Panc1 (cell line): Measurements from ENCODE around the gene C1orf210. TPM values are rescaled to one million over a fixed set of nuclear protein-coding genes. Genes with fewer than 3 reads are reported as not detected.

Experiments
- ATAC-seq: fragments of 200-7000 bp; cut with Tn5 transposase; 2 replicates; pipeline ENCODE4 v1.9.1; 2020; ENCODE audit warnings: mild to moderate bottlenecking, moderate library complexity
- BruUV-seq: library from RNA; stranded (reverse); fragments of 400-500 nt; replicated peaks from 2 replicates; lab custom pipeline; 2021; lab: Mats Ljungman, UMichigan
- CTCF ChIA-PET: fragments of 300-600 bp; sonication (Branson Sonifier 250); formaldehyde crosslinking; loops from one replicate; lab custom pipeline; 2022; ENCODE audit warnings: antibody characterized with exemption; lab: Charles Lee
- POLR2A ChIA-PET: fragments of 300-600 bp; sonication (Branson Sonifier 250); formaldehyde crosslinking; loops from one replicate; lab custom pipeline; 2022; ENCODE audit warnings: antibody characterized with exemption; lab: Charles Lee
- DNase-seq: peaks from one replicate; pipeline ENCODE4 v3.0.0-alpha.2; 2010; ENCODE audit warnings: low read depth, low spot score
- H3K27ac ChIP-seq: 2 replicates; pipeline ENCODE4 v1.5.1; 2011; ENCODE audit warnings: mild to moderate bottlenecking, low read length, inconsistent platforms
- H3K27me3 ChIP-seq: fragments of 200-500 bp; sonication (Bioruptor generic); 2 replicates; pipeline ENCODE4 v1.6.0; 2014; ENCODE audit warnings: low read length, inconsistent platforms; ENCODE audit not compliant: control insufficient read depth, insufficient read depth
- H3K36me3 ChIP-seq: fragments of 200-500 bp; sonication (Bioruptor generic); 2 replicates; pipeline ENCODE4 v1.5.1; 2014; ENCODE audit warnings: inconsistent platforms, mild to moderate bottlenecking, low read length, moderate library complexity; ENCODE audit not compliant: control insufficient read depth, insufficient read depth
- H3K4me1 ChIP-seq: 2 replicates; pipeline ENCODE4 v1.5.1; 2011; ENCODE audit warnings: inconsistent platforms, mild to moderate bottlenecking, low read length, moderate library complexity; ENCODE audit not compliant: control insufficient read depth, insufficient read depth
- H3K4me3 ChIP-seq, 2 experiments: 2 replicates each; pipeline ENCODE4 v1.5.1; 2011 to 2012; ENCODE audit warnings: low read depth in 2 of 2, low read length in 2 of 2, mild to moderate bottlenecking in 2 of 2, inconsistent platforms in 1 of 2, moderate library complexity in 1 of 2
- H3K9me3 ChIP-seq: fragments of 200-500 bp; sonication (Bioruptor generic); 2 replicates; pipeline ENCODE4 v1.5.1; 2014; ENCODE audit warnings: low read depth, mild to moderate bottlenecking, inconsistent platforms, low read length, moderate library complexity; ENCODE audit not compliant: control insufficient read depth, insufficient read depth
- POLR2AphosphoS5 ChIP-seq: IDR thresholded peaks from 2 replicates; pipeline ENCODE4 v1.6.1; 2012; ENCODE audit warnings: mild to moderate bottlenecking, low read depth, low read length, moderate library complexity
- REST ChIP-seq, 2 experiments: IDR thresholded peaks; 2 replicates each; pipeline ENCODE4 v1.6.1; 2011 to 2012; ENCODE audit warnings: low read depth in 2 of 2, control low read depth in 1 of 2, low read length in 1 of 2, mild to moderate bottlenecking in 1 of 2, moderate library complexity in 1 of 2; ENCODE audit not compliant: insufficient read depth in 1 of 2
- SIN3A ChIP-seq: IDR thresholded peaks from 2 replicates; pipeline ENCODE4 v1.6.1; 2012; ENCODE audit warnings: low read depth, mild to moderate bottlenecking, low read length, moderate library complexity, borderline replicate concordance; ENCODE audit not compliant: insufficient read depth
- TCF7L2 ChIP-seq: IDR thresholded peaks from 2 replicates; pipeline ENCODE4 v1.6.1; 2011; ENCODE audit warnings: mild to moderate bottlenecking, low read depth, low read length, inconsistent platforms
- in situ Hi-C: cut with HindIII; loops from 2 replicates; pipeline ENCODE4 v1.10.0; 2016; ENCODE audit warnings: low sequenced_read_pairs, low pct_unique_long_range_greater_than_20kb
- intact Hi-C: fragments of 100-400 bp; cut with micrococcal nuclease; formaldehyde crosslinking; loops from one replicate; pipeline ENCODE4 v1.10.0; 2022; ENCODE audit not compliant: unreplicated experiment
- total RNA-seq: library from RNA; stranded (reverse); gene quantifications from one replicate; pipeline ENCODE4 v1.2.1, GENCODE V29; 2021; ENCODE audit not compliant: unreplicated experiment
- TF ChIP-seq, protein P1 (sequence below): fragments of 450-650 bp; IDR thresholded peaks from 2 replicates; pipeline ENCODE4 v1.5.1; 2017; ENCODE audit warnings: mild to moderate bottlenecking

C1orf210 gene
- total RNA-seq, 1 experiment from 2014 or later: not detected

DNA sequence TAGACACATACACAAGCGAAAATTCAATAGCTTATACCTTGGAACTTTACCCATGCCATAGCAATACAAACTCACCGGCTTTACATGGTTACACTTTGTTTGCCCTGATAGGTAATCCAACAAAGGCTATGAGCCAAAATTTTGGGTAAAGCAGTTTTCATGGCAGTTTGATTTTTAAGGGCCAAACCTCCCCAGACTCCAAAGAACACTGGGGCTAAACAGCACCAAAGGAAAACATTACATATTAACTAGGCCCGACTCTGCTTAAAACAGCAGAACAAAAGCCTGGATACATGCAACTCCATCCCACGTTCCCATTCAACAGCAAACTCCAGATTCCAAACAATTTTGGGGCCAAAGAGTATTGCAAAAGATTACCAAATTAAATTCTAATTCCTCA lies 19.9 kb downstream of the C1orf210 start:
- H3K36me3 ChIP-seq: no peaks in the 10 kb centered on the region
- H3K27ac ChIP-seq: no peak overlapping the region
- intact Hi-C loops (no loop called here), in situ Hi-C loops (no loop called here)
- no peaks in the 10 kb centered on the region for H3K27me3 ChIP-seq
- DNase-seq (no peak), ATAC-seq (no peak)
- ChIA-PET CTCF (no interaction called here), POLR2A (no interaction called here)
- H3K9me3 ChIP-seq: peaks cover 10% of the 10 kb centered on the region; the same call in 1 of the 2 replicates
- no TSS peak for BruUV-seq
- no peaks in the 10 kb centered on the region for H3K4me1 ChIP-seq
- TF ChIP-seq TCF7L2: no peak
- no peak for TF ChIP-seq SIN3A
- H3K4me3 ChIP-seq: no peak overlapping the region

GRCh38 chr1:43258370-43258769 lies 27.0 kb downstream of the C1orf210 start:
- Histone ChIP-seq H3K36me3 (no peaks in the 10 kb centered on the region), H3K9me3 (peaks cover 4% of the 10 kb centered on the region), H3K27ac (no peak overlapping the region), H3K4me3 (no peak overlapping the region), H3K27me3 (no peaks in the 10 kb centered on the region), H3K4me1 (no peaks in the 10 kb centered on the region)
- in situ Hi-C loops (no loop called here), intact Hi-C loops (no loop called here)
- BruUV-seq: no TSS peak
- no peak for ATAC-seq
- TF ChIP-seq SIN3A (no peak), REST (IDR thresholded peaks at IDR 0.05; ENCODE audit: insufficient read depth in 1 of 2, low read depth in 2 of 2, low read length in 1 of 2) (no peak), POLR2AphosphoS5 (no peak), TCF7L2 (no peak)
- TF ChIP-seq, protein P1, sequence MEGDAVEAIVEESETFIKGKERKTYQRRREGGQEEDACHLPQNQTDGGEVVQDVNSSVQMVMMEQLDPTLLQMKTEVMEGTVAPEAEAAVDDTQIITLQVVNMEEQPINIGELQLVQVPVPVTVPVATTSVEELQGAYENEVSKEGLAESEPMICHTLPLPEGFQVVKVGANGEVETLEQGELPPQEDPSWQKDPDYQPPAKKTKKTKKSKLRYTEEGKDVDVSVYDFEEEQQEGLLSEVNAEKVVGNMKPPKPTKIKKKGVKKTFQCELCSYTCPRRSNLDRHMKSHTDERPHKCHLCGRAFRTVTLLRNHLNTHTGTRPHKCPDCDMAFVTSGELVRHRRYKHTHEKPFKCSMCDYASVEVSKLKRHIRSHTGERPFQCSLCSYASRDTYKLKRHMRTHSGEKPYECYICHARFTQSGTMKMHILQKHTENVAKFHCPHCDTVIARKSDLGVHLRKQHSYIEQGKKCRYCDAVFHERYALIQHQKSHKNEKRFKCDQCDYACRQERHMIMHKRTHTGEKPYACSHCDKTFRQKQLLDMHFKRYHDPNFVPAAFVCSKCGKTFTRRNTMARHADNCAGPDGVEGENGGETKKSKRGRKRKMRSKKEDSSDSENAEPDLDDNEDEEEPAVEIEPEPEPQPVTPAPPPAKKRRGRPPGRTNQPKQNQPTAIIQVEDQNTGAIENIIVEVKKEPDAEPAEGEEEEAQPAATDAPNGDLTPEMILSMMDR: no peak
- CTCF ChIA-PET: no interaction called here
- POLR2A ChIA-PET: no interaction called here
- no peak for DNase-seq

DNA sequence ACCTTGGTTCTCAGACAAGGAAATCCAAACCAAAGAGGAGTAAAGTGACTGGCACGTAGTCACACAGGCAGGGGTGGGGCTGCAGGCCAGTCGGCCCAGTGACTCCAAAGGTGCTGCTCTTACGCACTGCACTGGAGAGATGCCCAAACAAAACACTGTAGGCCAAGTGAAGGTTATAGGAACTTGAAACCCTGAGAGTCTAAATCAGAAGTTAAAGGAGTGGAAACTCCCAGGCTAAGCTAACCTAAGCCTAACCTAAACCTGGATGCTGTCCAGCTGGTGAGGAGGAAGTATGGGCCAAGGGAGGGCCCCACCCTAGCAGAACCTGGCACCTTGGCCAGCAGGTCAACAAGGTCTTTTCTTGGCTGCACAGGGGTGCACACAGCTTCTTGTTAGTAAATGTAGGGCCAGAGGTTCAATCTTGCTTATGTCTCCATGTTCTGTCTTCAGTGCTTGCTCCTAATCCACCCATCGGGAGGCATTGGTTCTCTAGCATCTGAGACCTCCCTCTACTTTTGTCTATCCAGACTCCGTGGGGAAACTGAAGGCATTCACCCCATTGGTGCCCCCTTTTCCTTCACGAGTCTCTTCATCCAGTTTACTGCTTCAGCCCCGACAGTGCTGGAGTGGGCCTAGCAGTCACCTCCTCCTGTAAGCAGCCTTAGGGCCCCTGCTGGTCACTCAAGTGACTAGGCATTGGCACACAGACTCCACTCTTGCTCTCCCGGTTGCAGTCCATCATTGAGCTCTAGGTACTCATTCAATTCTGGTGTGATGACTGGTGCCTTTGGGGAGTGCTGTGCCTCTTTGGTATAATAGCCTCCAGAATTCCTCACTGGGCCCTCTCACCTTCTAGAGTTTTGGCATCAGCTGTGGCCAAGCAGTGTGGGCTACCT lies 28.5 kb downstream of the C1orf210 start:
- no peak for DNase-seq
- ATAC-seq: no peak
- TF ChIP-seq TCF7L2 (no peak), POLR2AphosphoS5 (no peak), SIN3A (no peak), REST (IDR thresholded peaks at IDR 0.05; ENCODE audit: insufficient read depth in 1 of 2, low read depth in 2 of 2, low read length in 1 of 2) (no peak)
- TF ChIP-seq, protein P1: no peak
- Histone ChIP-seq H3K9me3 (no peaks in the 10 kb centered on the region; the same call in 1 of the 2 replicates), H3K4me3 (no peak overlapping the region), H3K4me1 (no peaks in the 10 kb centered on the region), H3K36me3 (no peaks in the 10 kb centered on the region), H3K27me3 (no peaks in the 10 kb centered on the region), H3K27ac (no peak overlapping the region)
- intact Hi-C loops (no loop called here), in situ Hi-C loops (no loop called here)
- ChIA-PET POLR2A (no interaction called here), CTCF (interaction anchor here (0.5 kb wide), 1 partner anchor 414 kb away, joined by 3 read pairs; no protein-coding TSS in a partner anchor)
- no TSS peak for BruUV-seq
